HepG2 (cell line): ENCODE data around the gene ABCC3. TPM values are rescaled to one million over a fixed set of nuclear protein-coding genes. Genes with fewer than 3 reads are reported as not detected.

Experiments
- CCDC6 ChIP-seq: sonication (generic); formaldehyde crosslinking; IDR thresholded peaks from 2 replicates; pipeline ENCODE4 v1.8.1; 2022; ENCODE audit warnings: mild to moderate bottlenecking, missing genetic modification reagents, moderate library complexity
- EP300 ChIP-seq, 3 experiments: sonication (generic) in 1 of 3; formaldehyde crosslinking in 1 of 3; IDR thresholded peaks; 2 replicates each; pipeline versions ENCODE4 v1.5.1 to v1.6.1; 2011 to 2020; ENCODE audit warnings: low read depth in 2 of 3, low read length in 2 of 3, borderline replicate concordance in 1 of 3, improper control_type of control experiment in 1 of 3, mild to moderate bottlenecking in 1 of 3, missing genetic modification reagents in 1 of 3, moderate library complexity in 1 of 3
- HMGA1 ChIP-seq: sonication (generic); formaldehyde crosslinking; conservative IDR thresholded peaks from 2 replicates; pipeline ENCODE4 v1.4.0; 2020; ENCODE audit warnings: missing genetic modification reagents
- KAT8 ChIP-seq: IDR thresholded peaks from 2 replicates; pipeline ENCODE4 v1.6.1; 2016; ENCODE audit warnings: missing genetic modification reagents, missing compliant biosample characterization
- KDM1A ChIP-seq: IDR thresholded peaks from 2 replicates; pipeline ENCODE4 v1.6.1; 2016; ENCODE audit warnings: missing compliant biosample characterization
- POLR2A ChIP-seq, 2 experiments: IDR thresholded peaks; 2 replicates each; pipeline ENCODE4 v1.6.1; 2011; ENCODE audit warnings: low read depth in 2 of 2, low read length in 2 of 2, mild to moderate bottlenecking in 1 of 2, moderate library complexity in 1 of 2; ENCODE audit not compliant: insufficient read depth in 1 of 2
- PRDM10 ChIP-seq: sonication (generic); formaldehyde crosslinking; IDR thresholded peaks from 2 replicates; pipeline ENCODE4 v1.4.0; 2020; ENCODE audit warnings: low read depth, missing genetic modification reagents
- PRDM15 ChIP-seq: sonication (generic); formaldehyde crosslinking; IDR thresholded peaks from 2 replicates; pipeline ENCODE4 v1.4.0; 2020; ENCODE audit warnings: missing genetic modification reagents
- RARG ChIP-seq: sonication (generic); formaldehyde crosslinking; IDR thresholded peaks from 2 replicates; pipeline ENCODE4 v1.4.0; 2020; ENCODE audit warnings: low read depth, mild to moderate bottlenecking, missing genetic modification reagents
- RELA ChIP-seq: sonication (generic); formaldehyde crosslinking; IDR thresholded peaks from 2 replicates; pipeline ENCODE4 v1.4.0; 2020; ENCODE audit warnings: missing genetic modification reagents
- SMAD1 ChIP-seq: sonication (generic); formaldehyde crosslinking; IDR thresholded peaks from 2 replicates; pipeline ENCODE4 v1.4.0; 2020; ENCODE audit warnings: missing genetic modification reagents, low read depth, mild to moderate bottlenecking, borderline replicate concordance
- TFAP4 ChIP-seq: sonication (generic); IDR thresholded peaks from 2 replicates; pipeline ENCODE4 v1.6.1; 2016; ENCODE audit warnings: low read depth, borderline replicate concordance
- TIGD3 ChIP-seq: sonication (generic); formaldehyde crosslinking; IDR thresholded peaks from 2 replicates; pipeline ENCODE4 v1.5.1; 2020; ENCODE audit warnings: mild to moderate bottlenecking, missing genetic modification reagents, borderline replicate concordance
- ZNF275 ChIP-seq: sonication (generic); formaldehyde crosslinking; IDR thresholded peaks from 2 replicates; pipeline ENCODE4 v1.8.0; 2022; ENCODE audit warnings: missing genetic modification reagents, mild to moderate bottlenecking, inconsistent platforms, borderline replicate concordance
- ZNF460 ChIP-seq: sonication (generic); formaldehyde crosslinking; IDR thresholded peaks from 2 replicates; pipeline ENCODE4 v1.5.1; 2020; ENCODE audit warnings: missing genetic modification reagents, mild to moderate bottlenecking, borderline replicate concordance
- ZNF607 ChIP-seq: sonication (generic); formaldehyde crosslinking; IDR thresholded peaks from 2 replicates; pipeline ENCODE4 v1.5.1; 2020; ENCODE audit warnings: missing genetic modification reagents, mild to moderate bottlenecking, borderline replicate concordance
- ZSCAN9 ChIP-seq: IDR thresholded peaks from 2 replicates; pipeline ENCODE4 v1.6.1; 2016; ENCODE audit warnings: borderline replicate concordance
- polyA plus RNA-seq, 8 experiments: library from polyadenylated mRNA; depleted of rRNA in 3 of 8; stranded (reverse) in 7 of 8; unstranded in 1 of 8; fragments of >200 nt; fragmentation: Illumina TruSeq in 4 of 8; extraction: Trizol in 4 of 8; gene quantifications; 2 replicates each; pipeline versions ENCODE4 v1.2.1 to v1.2.3, GENCODE V29; 2011 to 2016; ENCODE audit warnings: low read depth in 4 of 8, missing spikeins in 1 of 8, mixed read lengths in 1 of 8; ENCODE audit not compliant: insufficient read depth in 1 of 8
- total RNA-seq, 5 experiments: library from RNA; depleted of rRNA; stranded (reverse); fragments of >200 nt; fragmentation: Illumina TruSeq; extraction: Trizol; gene quantifications; 2 replicates each; pipeline ENCODE4 v1.2.3, GENCODE V29; 2016; ENCODE audit warnings: low read depth in 1 of 5

Gene ABCC3
- total and polyA plus RNA-seq, 2 of the 13 experiments (the other 11 are each of a cell fraction or from before 2014, with no cell fraction given): 25.2 to 50.7 TPM

- TF ChIP-seq RARG (no peak), PRDM10 (CRISPR knock-in tag) (no peak), HMGA1 (CRISPR knock-in tag) (no peak), POLR2A (IDR thresholded peaks at IDR 0.05; ENCODE audit: insufficient read depth in 1 of 2, low read depth in 2 of 2, low read length in 2 of 2) (peak; percentile 28 to 55; a peak in 3 of 4 replicates), RELA (CRISPR knock-in tag) (no peak), ZSCAN9 (no peak), EP300 (IDR thresholded peaks at IDR 0.05; ENCODE audit: low read depth in 2 of 2, low read length in 2 of 2) (peak in 1 of 2 experiments; percentile 66; a peak in 1 of 4 replicates), EP300 (CRISPR knock-in tag; IDR thresholded peaks at IDR 0.05; ENCODE audit: borderline replicate concordance) (peak; percentile 54), ZNF275 (CRISPR knock-in tag) (no peak), KAT8 (CRISPR knock-in tag) (no peak; the same call in 1 of the 2 replicates), ZNF607 (CRISPR knock-in tag) (no peak), KDM1A (peak; percentile 74; the same call in 1 of the 2 replicates), SMAD1 (CRISPR knock-in tag) (no peak; the same call in 1 of the 2 replicates), CCDC6 (no peak; the same call in 1 of the 2 replicates), TFAP4 (no peak), ZNF460 (no peak), TIGD3 (CRISPR knock-in tag) (no peak), PRDM15 (CRISPR knock-in tag) (no peak)
These were observed at the start of gene ABCC3 (continued) for GRCh38 chr17:50634224-50634914.
